HG02642 (cell line): ENCODE measurements around the gene C22orf39.

Experiments
- ATAC-seq: cut with Tn5 transposase; IDR thresholded peaks from one replicate; pipeline ENCODE4 v1.9.1; 2021; ENCODE audit warnings: mild to moderate bottlenecking; ENCODE audit not compliant: unreplicated experiment, poor library complexity

C22orf39 gene

GRCh38 chr22:19405652-19406051 is 41.9 kb downstream of the C22orf39 start:
- ATAC-seq, result no peak

- no peak for ATAC-seq
These were observed 42.4 kb downstream of the C22orf39 start for GRCh38 chr22:19405133-19405532.

- ATAC-seq, result no peak
These were observed 42.8 kb downstream of the C22orf39 start for GRCh38 chr22:19404676-19405075.

DNA sequence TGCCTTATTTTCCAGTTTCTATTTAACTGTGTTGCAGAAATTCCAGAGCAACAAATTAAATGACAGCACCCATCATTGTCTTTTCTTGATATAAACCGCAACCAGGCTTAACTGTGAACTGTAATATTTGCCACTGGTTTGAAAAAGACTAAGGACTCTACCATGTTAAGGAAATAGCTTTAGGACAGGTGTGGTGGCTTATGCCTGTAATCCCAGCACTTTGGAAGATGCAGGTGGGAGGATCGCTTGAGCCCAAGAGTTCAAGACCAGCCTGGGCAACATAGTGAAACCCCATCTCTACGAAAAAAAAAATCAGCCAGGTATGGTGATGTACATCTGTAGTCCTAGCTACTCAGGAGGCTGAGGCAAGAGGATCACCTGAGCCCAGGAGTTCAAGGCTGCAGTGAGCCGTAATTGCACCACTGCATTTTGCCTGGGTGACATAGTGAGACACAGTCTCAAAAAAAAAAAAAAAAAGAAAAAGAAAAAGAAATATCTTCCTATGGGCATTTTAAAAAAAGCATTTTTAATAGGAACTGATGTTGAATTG is 44.8 kb downstream of the C22orf39 start:
- ATAC-seq, result no peak

DNA sequence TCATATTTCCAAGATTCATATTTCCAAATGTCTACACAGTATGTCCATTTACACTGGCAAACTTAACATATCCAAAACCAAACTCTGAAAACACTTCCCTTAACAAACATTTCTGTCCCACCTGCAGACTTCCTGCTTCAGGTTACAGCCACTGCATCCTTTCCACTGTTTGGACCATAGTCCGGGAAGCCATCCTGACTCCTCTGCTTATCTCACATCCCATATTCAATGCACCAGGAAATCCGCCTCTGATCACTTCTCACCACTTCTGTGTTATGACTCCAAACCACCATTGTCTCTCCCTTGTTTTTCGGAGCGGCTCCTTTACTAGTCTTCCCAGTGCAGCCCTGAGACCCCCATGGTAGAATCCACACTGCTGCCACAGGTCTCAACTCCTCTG is 46.0 kb downstream of the C22orf39 start:
- no peak for ATAC-seq

- ATAC-seq, result no peak
These were observed 46.6 kb downstream of the C22orf39 start for GRCh38 chr22:19400881-19401280.

GRCh38 chr22:19398652-19399051 is 48.9 kb downstream of the C22orf39 start:
- no peak for ATAC-seq

- ATAC-seq, result no peak
These were observed 49.3 kb downstream of the C22orf39 start for GRCh38 chr22:19398206-19398605.

- no peak for ATAC-seq
These were observed 49.8 kb downstream of the C22orf39 start for GRCh38 chr22:19397734-19398104.

DNA sequence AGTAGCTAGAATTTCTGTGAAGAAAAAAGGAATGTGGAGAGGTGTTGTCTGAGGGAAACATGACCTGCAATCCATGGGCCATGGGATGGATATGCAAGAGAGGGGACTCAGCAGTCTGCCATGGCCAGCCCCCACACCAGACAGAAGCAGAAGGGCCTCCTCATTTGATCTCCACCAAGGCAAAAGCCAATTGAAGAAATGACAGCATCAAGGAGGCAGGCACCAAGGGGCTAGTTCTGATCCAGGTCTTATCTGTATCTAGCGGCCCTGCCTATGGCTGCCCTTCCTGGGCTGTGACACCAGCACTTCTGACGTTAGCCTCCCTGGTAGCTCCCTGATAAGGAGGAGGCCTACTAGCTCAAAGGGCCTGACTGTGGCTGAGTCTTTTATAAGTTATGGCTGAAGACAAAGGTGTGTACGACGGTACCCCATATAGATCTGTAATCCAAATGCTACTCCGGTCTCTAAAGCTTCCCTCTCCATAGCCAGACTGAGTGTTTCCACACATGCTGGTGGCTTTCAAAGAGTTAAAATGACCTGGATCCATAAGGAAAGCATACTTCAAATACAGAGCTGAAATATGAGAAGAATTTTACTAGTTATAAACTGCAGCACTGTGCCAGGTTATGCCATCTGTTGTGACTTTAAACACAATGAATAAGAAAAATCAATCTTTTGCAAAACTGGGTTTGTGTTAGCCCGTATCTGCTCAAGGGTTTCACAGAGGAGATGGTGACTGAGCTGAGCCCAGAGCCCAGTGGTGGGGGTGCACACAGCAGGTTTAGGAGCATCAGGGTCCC is 50.4 kb downstream of the C22orf39 start:
- ATAC-seq, result no peak

GRCh38 chr22:19396561-19396933 is 51.0 kb downstream of the C22orf39 start:
- no peak for ATAC-seq

GRCh38 chr22:19395276-19395675 is 52.2 kb downstream of the C22orf39 start:
- no peak for ATAC-seq

GRCh38 chr22:19394274-19395050 is 53.0 kb downstream of the C22orf39 start:
- no peak for ATAC-seq

DNA sequence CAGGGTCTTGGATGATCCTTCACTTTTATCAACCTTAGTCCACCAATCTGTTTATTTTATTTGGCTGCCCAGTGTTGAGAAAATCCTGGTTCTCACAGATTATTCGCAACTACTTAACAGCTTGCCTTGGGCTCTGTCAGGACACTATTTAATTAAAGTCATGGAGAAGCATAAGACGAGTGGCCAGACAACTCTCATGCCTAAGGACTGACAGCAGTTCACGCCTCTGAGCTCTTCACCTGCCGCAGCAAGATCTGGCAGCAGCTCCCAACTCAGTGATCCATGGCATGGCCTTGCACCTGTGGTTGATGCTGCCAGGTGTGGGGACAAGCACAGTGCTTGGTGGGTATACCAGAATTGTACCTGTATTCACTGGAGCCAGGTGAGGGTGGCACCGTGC is 53.8 kb downstream of the C22orf39 start:
- ATAC-seq, result no peak
